ENCODE data around the gene ZNF622. TPM values are rescaled to one million over a fixed set of nuclear protein-coding genes. Genes with fewer than 3 reads are reported as not detected.

The ZNF622 gene
- total and polyA plus RNA-seq, 2 of the 13 experiments (the other 11 are each of a cell fraction or from before 2014, with no cell fraction given): 12.1 to 44.7 TPM

GRCh38 chr5:16417398-16418074 lies 48.1 kb downstream of the ZNF622 start:
- Histone ChIP-seq H3K9ac (ENCODE audit: insufficient read depth, low read depth, low read length) (no peak overlapping the region), H3K9me3 (ENCODE audit: low read length) (no peaks in the 10 kb centered on the region), H3K4me2 (ENCODE audit: low read depth, low read length) (no peak overlapping the region), H3K4me3 (replicated peaks in 1 of 3; ENCODE audit: insufficient read depth in 1 of 3, low read depth in 2 of 3, low read length in 3 of 3) (no peak overlapping the region), H3K36me3 (replicated peaks in 1 of 2; ENCODE audit: control insufficient read depth in 1 of 2, insufficient read depth in 2 of 2, low read length in 2 of 2) (no peaks in the 10 kb centered on the region), H3K4me1 (ENCODE audit: insufficient read depth, low read length) (no peaks in the 10 kb centered on the region), H3K79me2 (ENCODE audit: insufficient read depth, low read length) (no peaks in the 10 kb centered on the region), H3K27me3 (ENCODE audit: control insufficient read depth in 1 of 2, insufficient read depth in 2 of 2, low read length in 2 of 2) (peaks cover 0 to 3% of the 10 kb centered on the region in 2 experiments; a peak in 2 of 5 replicates), H3K27ac (ENCODE audit: extremely low read length, insufficient read depth, low read length) (no peak overlapping the region), H2AFZ (ENCODE audit: low read length) (no peak overlapping the region), H4K20me1 (ENCODE audit: insufficient read depth, low read length) (no peaks in the 10 kb centered on the region)
- in situ Hi-C loops (cut with HindIII; ENCODE audit: extremely low pct_ligation_motif_present, low pct_unique_long_range_greater_than_20kb) (no loop called here), intact Hi-C loops (cut with micrococcal nuclease; ENCODE audit: unreplicated experiment) (no loop called here)
- ChIA-PET POLR2A (no interaction called here), CTCF (ENCODE audit: low intra/inter-chr PET ratio, low total read pairs) (no interaction called here)
- ATAC-seq: no peak
- no TSS peak for BruUV-seq (replicated peaks)
- no peak for DNase-seq (ENCODE audit: low spot score)
- TF ChIP-seq ZSCAN29 (CRISPR knock-in tag; conservative IDR thresholded peaks at IDR 0.05) (no peak), RFX5 (IDR thresholded peaks at IDR 0.05; ENCODE audit: low read depth, low read length) (peak; percentile 36; the same call in 1 of the 2 replicates), ZNF276 (CRISPR knock-in tag; IDR thresholded peaks at IDR 0.05; ENCODE audit: low read depth) (no peak)
- no peak for FAIRE-seq
- 18% methylated on average over 4 of the region's 6 CpGs for WGBS (ENCODE audit: low lambda C conversion rate)

GRCh38 chr5:16414861-16415260 lies 50.7 kb downstream of the ZNF622 start:
- ChIA-PET POLR2A (no interaction called here), CTCF (ENCODE audit: low intra/inter-chr PET ratio, low total read pairs) (no interaction called here)
- Histone ChIP-seq H3K27ac (ENCODE audit: extremely low read length, insufficient read depth, low read length) (no peak overlapping the region), H3K9me3 (ENCODE audit: low read length) (no peaks in the 10 kb centered on the region), H2AFZ (ENCODE audit: low read length) (no peak overlapping the region), H3K9ac (ENCODE audit: insufficient read depth, low read depth, low read length) (no peak overlapping the region), H4K20me1 (ENCODE audit: insufficient read depth, low read length) (no peaks in the 10 kb centered on the region), H3K27me3 (ENCODE audit: control insufficient read depth in 1 of 2, insufficient read depth in 2 of 2, low read length in 2 of 2) (peaks cover 0 to 3% of the 10 kb centered on the region in 2 experiments; a peak in 1 of 5 replicates), H3K4me3 (replicated peaks in 1 of 3; ENCODE audit: insufficient read depth in 1 of 3, low read depth in 2 of 3, low read length in 3 of 3) (no peak overlapping the region), H3K4me2 (ENCODE audit: low read depth, low read length) (no peak overlapping the region), H3K4me1 (ENCODE audit: insufficient read depth, low read length) (no peaks in the 10 kb centered on the region), H3K36me3 (replicated peaks in 1 of 2; ENCODE audit: control insufficient read depth in 1 of 2, insufficient read depth in 2 of 2, low read length in 2 of 2) (no peaks in the 10 kb centered on the region), H3K79me2 (ENCODE audit: insufficient read depth, low read length) (no peaks in the 10 kb centered on the region)
- ATAC-seq (no peak; the same call in 2 of the 3 replicates), FAIRE-seq (no peak), DNase-seq (ENCODE audit: low spot score) (no peak)
- in situ Hi-C loops (cut with HindIII; ENCODE audit: extremely low pct_ligation_motif_present, low pct_unique_long_range_greater_than_20kb) (no loop called here), intact Hi-C loops (cut with micrococcal nuclease; ENCODE audit: unreplicated experiment) (no loop called here)
- BruUV-seq (replicated peaks): no TSS peak
- TF ChIP-seq SIX1 (CRISPR knock-in tag; IDR thresholded peaks at IDR 0.05; ENCODE audit: borderline replicate concordance): no peak
- TF ChIP-seq NFYC (CRISPR knock-in tag; IDR thresholded peaks at IDR 0.05): no peak
- no peak for TF ChIP-seq ZNF205 (CRISPR knock-in tag; IDR thresholded peaks at IDR 0.05)
- TF ChIP-seq ZNF770 (CRISPR knock-in tag; IDR thresholded peaks at IDR 0.05): no peak
- TF ChIP-seq TRIM24 (CRISPR knock-in tag; IDR thresholded peaks at IDR 0.05): no peak
- TF ChIP-seq ZNF776 (CRISPR knock-in tag; IDR thresholded peaks at IDR 0.05): no peak
- TF ChIP-seq, protein P1, sequence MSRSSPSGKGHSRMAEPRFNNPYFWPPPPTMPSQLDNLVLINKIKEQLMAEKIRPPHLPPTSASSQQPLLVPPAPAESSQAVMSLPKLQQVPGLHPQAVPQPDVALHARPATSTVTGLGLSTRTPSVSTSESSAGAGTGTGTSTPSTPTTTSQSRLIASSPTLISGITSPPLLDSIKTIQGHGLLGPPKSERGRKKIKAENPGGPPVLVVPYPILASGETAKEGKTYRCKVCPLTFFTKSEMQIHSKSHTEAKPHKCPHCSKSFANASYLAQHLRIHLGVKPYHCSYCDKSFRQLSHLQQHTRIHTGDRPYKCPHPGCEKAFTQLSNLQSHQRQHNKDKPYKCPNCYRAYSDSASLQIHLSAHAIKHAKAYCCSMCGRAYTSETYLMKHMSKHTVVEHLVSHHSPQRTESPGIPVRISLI (CRISPR knock-in tag; IDR thresholded peaks at IDR 0.05; ENCODE audit: borderline replicate concordance): no peak
- no peak for TF ChIP-seq NFE2L1 (CRISPR knock-in tag; IDR thresholded peaks at IDR 0.05; ENCODE audit: borderline replicate concordance)
- WGBS (ENCODE audit: low lambda C conversion rate): 4% methylated on average over 2 of the region's 2 CpGs

Data from HepG2 (cell line).